ENCODE data around the gene HSPB9. TPM values are rescaled to one million over a fixed set of nuclear protein-coding genes. Genes with fewer than 3 reads are reported as not detected.

The HSPB9 gene
- total RNA-seq, 1 experiment from 2014 or later: 0.07 TPM

Other genes starting within 250 kb of the HSPB9 start
- 100 and 114 TPM in 2 replicates for gene ACLY, start 203.9 kb upstream of the HSPB9 start, total RNA-seq (2014; rRNA removed; shearing (Covaris generic))
- 0.46 and 1.3 TPM in 2 replicates for gene ODAD4, start 192.2 kb upstream of the HSPB9 start, total RNA-seq (2014; rRNA removed; shearing (Covaris generic))
- gene CNP, start 156.0 kb upstream of the HSPB9 start, total RNA-seq (2014; rRNA removed; shearing (Covaris generic)): 26.4 and 35.2 TPM in 2 replicates
- 107 and 109 TPM in 2 replicates for gene DNAJC7, start 105.4 kb upstream of the HSPB9 start, total RNA-seq (2014; rRNA removed; shearing (Covaris generic))
- gene NKIRAS2, start 102.7 kb upstream of the HSPB9 start, total RNA-seq (2014; rRNA removed; shearing (Covaris generic)): 53.1 and 60.9 TPM in 2 replicates
- 1.2 and 1.5 TPM in 2 replicates for gene C17orf113, start 72.2 kb upstream of the HSPB9 start, total RNA-seq (2014; rRNA removed; shearing (Covaris generic))
- 0.10 and 0.20 TPM in 2 replicates for gene ZNF385C, start 24.3 kb upstream of the HSPB9 start, total RNA-seq (2014; rRNA removed; shearing (Covaris generic))
- 3.7 and 3.8 TPM in 2 replicates for gene DHX58, start 10.1 kb upstream of the HSPB9 start, total RNA-seq (2014; rRNA removed; shearing (Covaris generic))
- 19.2 and 23.4 TPM in 2 replicates for gene KAT2A, start 1.4 kb upstream of the HSPB9 start, total RNA-seq (2014; rRNA removed; shearing (Covaris generic))
- 66.0 and 66.5 TPM in 2 replicates for gene RAB5C, start 32.2 kb downstream of the HSPB9 start, total RNA-seq (2014; rRNA removed; shearing (Covaris generic))
- 0.05 TPM in 1 of 2 replicates, not detected in the other for gene KCNH4, start 58.3 kb downstream of the HSPB9 start, total RNA-seq (2014; rRNA removed; shearing (Covaris generic))
- gene HCRT, start 62.6 kb downstream of the HSPB9 start, total RNA-seq (2014; rRNA removed; shearing (Covaris generic)): not detected in 2 replicates
- 13.3 and 13.9 TPM in 2 replicates for gene GHDC, start 71.7 kb downstream of the HSPB9 start, total RNA-seq (2014; rRNA removed; shearing (Covaris generic))
- 29.4 and 38.0 TPM in 2 replicates for gene STAT5B, start 153.6 kb downstream of the HSPB9 start, total RNA-seq (2014; rRNA removed; shearing (Covaris generic))
- 1.6 and 2.9 TPM in 2 replicates for gene STAT5A, start 165.7 kb downstream of the HSPB9 start, total RNA-seq (2014; rRNA removed; shearing (Covaris generic))

All from NCI-H460 (cell line).